Smooth muscle cell (in vitro differentiated cells): ENCODE results near the gene BANK1. TPM values are rescaled to one million over a fixed set of nuclear protein-coding genes. Genes with fewer than 3 reads are reported as not detected.

Experiments used
- DNase-seq: peaks from one replicate; lab custom pipeline; 2025; ENCODE audit not compliant: unreplicated experiment; lab: John Stamatoyannopoulos, UW
- H2AFZ ChIP-seq: fragments of 200-600 bp; sonication (generic); 2 replicates; pipeline ENCODE4 v1.6.0; 2016; ENCODE audit warnings: antibody characterized with exemption, low read depth, mild to moderate bottlenecking
- H3F3A ChIP-seq: fragments of 200-600 bp; sonication (generic); 2 replicates; pipeline ENCODE4 v1.6.0; 2017; ENCODE audit warnings: antibody characterized with exemption, low read depth
- H3K27ac ChIP-seq: fragments of 200-600 bp; sonication (generic); 2 replicates; pipeline ENCODE4 v1.5.1; 2016; ENCODE audit warnings: low read depth, mild to moderate bottlenecking
- H3K27me3 ChIP-seq: fragments of 200-600 bp; sonication (generic); 2 replicates; pipeline ENCODE4 v1.6.1; 2016; ENCODE audit warnings: low read depth, mild to moderate bottlenecking
- H3K36me3 ChIP-seq: fragments of 200-600 bp; sonication (generic); 2 replicates; pipeline ENCODE4 v1.5.1; 2016; ENCODE audit warnings: low read depth
- H3K4me1 ChIP-seq: fragments of 200-600 bp; sonication (generic); 2 replicates; pipeline ENCODE4 v1.5.1; 2016; ENCODE audit warnings: low read depth
- H3K4me2 ChIP-seq: fragments of 200-600 bp; sonication (generic); 2 replicates; pipeline ENCODE4 v1.6.0; 2016; ENCODE audit warnings: mild to moderate bottlenecking
- H3K4me3 ChIP-seq: fragments of 200-600 bp; sonication (generic); 2 replicates; pipeline ENCODE4 v1.5.1; 2016; ENCODE audit warnings: mild to moderate bottlenecking
- H3K79me2 ChIP-seq: fragments of 200-600 bp; sonication (generic); 2 replicates; pipeline ENCODE4 v1.6.0; 2016; ENCODE audit warnings: low read depth, mild to moderate bottlenecking
- H3K9ac ChIP-seq: fragments of 200-600 bp; sonication (generic); 2 replicates; pipeline ENCODE4 v1.6.0; 2016; ENCODE audit warnings: low read depth
- H3K9me3 ChIP-seq: fragments of 200-600 bp; sonication (generic); replicated peaks from 2 replicates; pipeline ENCODE4 v1.5.1; 2016; ENCODE audit warnings: low read depth
- H4K20me1 ChIP-seq: fragments of 200-600 bp; sonication (generic); 2 replicates; pipeline ENCODE4 v1.6.0; 2016; ENCODE audit warnings: low read depth
- WGBS: methylation state at CpG from one replicate; pipeline ENCODE4 v1.1.7; 2016; ENCODE audit warnings: low lambda C conversion rate; 5-methylcytosine and 5-hydroxymethylcytosine counted together
- polyA plus RNA-seq: library from polyadenylated mRNA; unstranded; fragments of >200 nt; fragmentation: Nextera tagmentation; extraction: Ambion mirVana; gene quantifications from 2 replicates; pipeline ENCODE4 v1.2.1, GENCODE V29; 2016
- total RNA-seq: library from RNA; depleted of rRNA; stranded (reverse); fragments of >200 nt; gene quantifications from 2 replicates; pipeline ENCODE4 v1.2.3, GENCODE V29; 2014
- TF ChIP-seq, protein P1 (sequence below): fragments of 200-600 bp; sonication (generic); IDR thresholded peaks from 2 replicates; pipeline ENCODE4 v1.5.1; 2017; ENCODE audit warnings: borderline replicate concordance, mild to moderate bottlenecking, antibody characterized with exemption; ENCODE audit not compliant: insufficient read depth, poor library complexity, severe bottlenecking

BANK1 gene
- total and polyA plus RNA-seq, 2 experiments from 2014 or later, result 0.54 to 1.5 TPM

DNA sequence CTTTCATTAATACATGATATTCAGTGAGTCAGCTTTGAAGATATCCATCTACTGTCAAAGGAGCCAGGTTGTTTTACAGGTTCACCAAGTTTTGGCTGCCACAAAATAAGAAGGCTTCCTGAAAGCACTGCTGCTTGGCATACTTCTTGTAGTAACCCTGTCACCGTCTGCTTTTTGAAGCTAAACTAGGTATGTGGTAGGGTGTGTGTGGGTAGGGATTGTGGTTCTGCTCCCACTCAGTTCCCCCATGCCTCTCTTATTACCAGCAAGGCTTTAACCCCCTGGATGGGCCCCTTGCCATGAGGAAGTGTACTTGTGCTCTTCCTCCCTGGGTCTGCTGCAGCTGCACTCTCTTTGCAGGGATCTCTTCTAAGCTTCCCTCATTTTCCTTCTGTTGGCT, 191.2 kb downstream of the BANK1 start:
- WGBS, result 5% methylated on average over 1 of the region's 1 CpG
- Histone ChIP-seq H3K27ac (peak overlapping the region; percentile 47), H3K4me2 (peak overlapping the region; percentile 69)

DNA sequence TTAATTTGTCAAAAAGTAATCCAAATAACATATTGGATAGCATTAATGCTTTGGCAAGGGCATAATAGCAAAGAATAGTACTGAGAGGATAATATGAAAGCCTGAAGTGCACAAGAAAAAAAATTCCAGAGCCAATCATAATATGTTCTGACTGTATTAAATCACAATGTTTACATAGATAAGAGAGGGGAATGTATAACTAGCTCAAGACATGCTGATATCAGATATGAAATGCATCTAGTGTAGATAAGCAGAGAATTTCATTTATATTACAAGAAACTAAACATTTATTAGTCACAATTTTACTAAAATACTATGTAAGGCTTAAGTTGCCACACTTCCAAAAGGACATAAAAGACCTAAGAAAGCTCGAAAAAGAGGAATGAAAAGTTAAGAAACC, 193.3 kb downstream of the BANK1 start:
- WGBS, result 55% methylated on average over 1 of the region's 1 CpG
- Histone ChIP-seq H3K9me3 (no peaks in the 10 kb centered on the region), H2AFZ (peak overlapping the region; percentile 87), H3K4me2 (peak overlapping the region; percentile 49), H3K36me3 (no peaks in the 10 kb centered on the region), H3K27ac (peak overlapping the region; percentile 12), H3K9ac (no peak overlapping the region), H3K4me3 (no peak overlapping the region), H3K27me3 (no peaks in the 10 kb centered on the region), H3K4me1 (peaks cover 14% of the 10 kb centered on the region), H3K79me2 (no peaks in the 10 kb centered on the region), H4K20me1 (no peaks in the 10 kb centered on the region), H3F3A (no peaks in the 10 kb centered on the region)
- TF ChIP-seq, protein P1, sequence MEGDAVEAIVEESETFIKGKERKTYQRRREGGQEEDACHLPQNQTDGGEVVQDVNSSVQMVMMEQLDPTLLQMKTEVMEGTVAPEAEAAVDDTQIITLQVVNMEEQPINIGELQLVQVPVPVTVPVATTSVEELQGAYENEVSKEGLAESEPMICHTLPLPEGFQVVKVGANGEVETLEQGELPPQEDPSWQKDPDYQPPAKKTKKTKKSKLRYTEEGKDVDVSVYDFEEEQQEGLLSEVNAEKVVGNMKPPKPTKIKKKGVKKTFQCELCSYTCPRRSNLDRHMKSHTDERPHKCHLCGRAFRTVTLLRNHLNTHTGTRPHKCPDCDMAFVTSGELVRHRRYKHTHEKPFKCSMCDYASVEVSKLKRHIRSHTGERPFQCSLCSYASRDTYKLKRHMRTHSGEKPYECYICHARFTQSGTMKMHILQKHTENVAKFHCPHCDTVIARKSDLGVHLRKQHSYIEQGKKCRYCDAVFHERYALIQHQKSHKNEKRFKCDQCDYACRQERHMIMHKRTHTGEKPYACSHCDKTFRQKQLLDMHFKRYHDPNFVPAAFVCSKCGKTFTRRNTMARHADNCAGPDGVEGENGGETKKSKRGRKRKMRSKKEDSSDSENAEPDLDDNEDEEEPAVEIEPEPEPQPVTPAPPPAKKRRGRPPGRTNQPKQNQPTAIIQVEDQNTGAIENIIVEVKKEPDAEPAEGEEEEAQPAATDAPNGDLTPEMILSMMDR, result no peak
- DNase-seq, result no peak

More for the DNA sequence above, 191.2 kb downstream of the BANK1 start:
- Histone ChIP-seq H3K9ac (no peak overlapping the region), H4K20me1 (no peaks in the 10 kb centered on the region), H2AFZ (peak overlapping the region; percentile 79), H3K79me2 (no peaks in the 10 kb centered on the region), H3K36me3 (no peaks in the 10 kb centered on the region), H3F3A (no peaks in the 10 kb centered on the region), H3K9me3 (no peaks in the 10 kb centered on the region), H3K4me3 (no peak overlapping the region), H3K27me3 (no peaks in the 10 kb centered on the region), H3K4me1 (peaks cover 14% of the 10 kb centered on the region)
- no peak for DNase-seq
- TF ChIP-seq, protein P1, result no peak

DNA sequence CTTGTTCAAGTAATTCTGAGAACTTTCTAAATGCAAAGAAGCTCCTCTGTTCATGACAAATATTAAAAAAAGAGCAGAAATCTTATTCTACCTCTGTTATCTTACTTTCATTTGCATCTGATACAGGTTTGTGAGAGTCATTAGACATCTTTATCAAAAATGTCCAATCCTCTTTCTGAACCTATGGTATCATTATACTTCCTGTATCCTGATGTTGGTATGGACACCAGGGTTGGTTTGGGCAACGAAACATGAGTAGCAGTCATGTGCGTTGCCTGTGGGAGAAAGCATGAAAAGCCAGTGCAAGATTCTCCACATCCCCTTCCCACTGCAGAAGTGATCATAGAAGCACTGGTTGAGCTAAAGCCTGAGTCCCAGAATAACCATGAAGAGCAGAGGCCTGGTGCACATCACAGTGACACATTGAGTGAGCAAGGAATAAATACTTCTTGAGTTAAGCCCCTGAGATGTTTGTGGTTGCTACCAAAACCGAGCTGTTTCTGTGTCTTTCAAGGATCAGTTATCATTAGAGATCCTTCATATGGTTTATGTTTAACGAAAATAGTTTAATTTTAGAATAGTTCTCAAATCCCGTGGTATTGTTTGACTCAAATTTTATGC, 197.2 kb downstream of the BANK1 start:
- no peak overlapping the region for H3K9ac ChIP-seq
- no peaks in the 10 kb centered on the region for H3K79me2 ChIP-seq
- no peaks in the 10 kb centered on the region for H3K36me3 ChIP-seq
- H3F3A ChIP-seq, result no peaks in the 10 kb centered on the region
- no peak overlapping the region for H2AFZ ChIP-seq
- no peak overlapping the region for H3K4me3 ChIP-seq
- no peaks in the 10 kb centered on the region for H3K27me3 ChIP-seq
- TF ChIP-seq, protein P1, result no peak
- no peaks in the 10 kb centered on the region for H3K4me1 ChIP-seq
- no peak for DNase-seq
- H3K9me3 ChIP-seq, result no peaks in the 10 kb centered on the region
- peak overlapping the region; percentile 50 for H3K27ac ChIP-seq
- WGBS, result 11% methylated on average over 5 of the region's 5 CpGs
- H3K4me2 ChIP-seq, result peak overlapping the region; percentile 69
- H4K20me1 ChIP-seq, result no peaks in the 10 kb centered on the region

DNA sequence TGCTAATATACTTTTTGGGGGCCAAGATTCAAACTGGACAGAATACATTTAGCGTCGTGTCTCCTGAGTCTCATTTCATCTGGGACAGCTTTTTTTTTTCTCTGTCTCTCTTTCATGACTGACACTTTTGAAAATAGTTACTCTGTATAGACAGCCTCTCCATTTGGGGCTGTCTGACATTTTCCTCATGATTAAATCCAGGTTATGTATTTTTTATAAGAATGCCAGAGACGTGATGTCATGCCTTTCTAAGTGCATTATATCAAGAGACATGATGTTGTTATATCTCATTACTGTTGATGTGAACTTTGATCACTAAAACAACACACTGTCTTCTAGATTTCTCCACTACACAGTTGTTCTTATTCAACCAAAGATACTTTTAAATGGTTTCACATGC, 199.0 kb downstream of the BANK1 start:
- H3K27ac ChIP-seq, result no peak overlapping the region
- 91% methylated on average over 3 of the region's 3 CpGs for WGBS
- H2AFZ ChIP-seq, result no peak overlapping the region
- TF ChIP-seq, protein P1, result no peak
- no peaks in the 10 kb centered on the region for H3K4me1 ChIP-seq
- no peaks in the 10 kb centered on the region for H3K36me3 ChIP-seq
- H3F3A ChIP-seq, result no peaks in the 10 kb centered on the region
- H3K4me3 ChIP-seq, result no peak overlapping the region
- no peaks in the 10 kb centered on the region for H4K20me1 ChIP-seq
- H3K9ac ChIP-seq, result no peak overlapping the region
- no peaks in the 10 kb centered on the region for H3K27me3 ChIP-seq
- H3K79me2 ChIP-seq, result no peaks in the 10 kb centered on the region
- H3K9me3 ChIP-seq, result no peaks in the 10 kb centered on the region
- H3K4me2 ChIP-seq, result no peak overlapping the region
- DNase-seq, result no peak
